Ramos (cell line): ENCODE data around the gene KCTD21.

Experiments
- in situ Hi-C: fragments of 300-500 bp; cut with MboI; formaldehyde crosslinking; loops from one replicate; pipeline ENCODE4 v1.14.3; 2022; ENCODE audit warnings: low sequenced_read_pairs; ENCODE audit not compliant: unreplicated experiment

KCTD21 gene

GRCh38 chr11:78156127-78156844 is 32.1 kb downstream of the KCTD21 start:
- in situ Hi-C loops = no loop called here

- in situ Hi-C loops = no loop called here
Observed at GRCh38 chr11:78151804-78152203, 36.6 kb downstream of the KCTD21 start.

GRCh38 chr11:78150754-78151153 is 37.7 kb downstream of the KCTD21 start:
- in situ Hi-C loops = no loop called here

- in situ Hi-C loops = no loop called here
Observed at GRCh38 chr11:78150346-78150745, 38.1 kb downstream of the KCTD21 start.

GRCh38 chr11:78149646-78150045 is 38.8 kb downstream of the KCTD21 start:
- in situ Hi-C loops = no loop called here

GRCh38 chr11:78147807-78148206 is 40.6 kb downstream of the KCTD21 start:
- in situ Hi-C loops = no loop called here

- in situ Hi-C loops = no loop called here
Observed at GRCh38 chr11:78145511-78146025, 42.9 kb downstream of the KCTD21 start.

- in situ Hi-C loops = no loop called here
Observed at GRCh38 chr11:78140392-78141077, 47.9 kb downstream of the KCTD21 start.

GRCh38 chr11:78139422-78140391 is 48.7 kb downstream of the KCTD21 start, which contains the start of gene ALG8:
ALG8 (minus strand) TSS chr11:78139626; CDS start chr11:78139588, 38 bp downstream.
- in situ Hi-C loops = no loop called here

- in situ Hi-C loops = no loop called here
Observed at GRCh38 chr11:78138694-78139421, 49.6 kb downstream of the KCTD21 start.

GRCh38 chr11:78138291-78138690 is 50.1 kb downstream of the KCTD21 start:
- in situ Hi-C loops = no loop called here

GRCh38 chr11:78132475-78132874 is 56.0 kb downstream of the KCTD21 start:
- in situ Hi-C loops = no loop called here

- in situ Hi-C loops = no loop called here
Observed at GRCh38 chr11:78131956-78132355, 56.5 kb downstream of the KCTD21 start.

- in situ Hi-C loops = no loop called here
Observed at GRCh38 chr11:78127403-78127802, 61.0 kb downstream of the KCTD21 start.
